GM23338 (cell line): ENCODE measurements around the gene TTC28. TPM values are rescaled to one million over a fixed set of nuclear protein-coding genes. Genes with fewer than 3 reads are reported as not detected.
A peak's percentile ranks its signal among the peaks of the same experiment; 100 is the strongest.

ENCODE experiments used
- ATAC-seq: fragments of 200-7000 bp; cut with Tn5 transposase; 3 replicates; pipeline ENCODE4 v1.9.1; 2020
- DNase-seq: peaks from one replicate; pipeline ENCODE4 v3.0.0-alpha.2; 2015; ENCODE audit warnings: low spot score
- H2AFZ ChIP-seq: fragments of 200-600 bp; sonication (generic); 2 replicates; pipeline ENCODE4 v1.8.0; 2016; ENCODE audit warnings: antibody characterized with exemption, mild to moderate bottlenecking, moderate library complexity
- H3F3A ChIP-seq: fragments of 200-600 bp; sonication (generic); replicated peaks from 2 replicates; pipeline ENCODE4 v1.8.0; 2017; ENCODE audit warnings: antibody characterized with exemption, mixed run types, low read depth
- H3K27ac ChIP-seq: fragments of 200-600 bp; sonication (generic); 2 replicates; pipeline ENCODE4 v1.6.1; 2016; ENCODE audit warnings: low read depth
- H3K27me3 ChIP-seq: fragments of 200-600 bp; sonication (generic); 2 replicates; pipeline ENCODE4 v1.8.0; 2016; ENCODE audit warnings: mild to moderate bottlenecking, mixed run types, moderate library complexity; ENCODE audit not compliant: insufficient read depth
- H3K36me3 ChIP-seq: fragments of 200-600 bp; sonication (generic); 2 replicates; pipeline ENCODE4 v1.8.0; 2016; ENCODE audit warnings: mild to moderate bottlenecking; ENCODE audit not compliant: insufficient read depth
- H3K4me1 ChIP-seq: fragments of 200-600 bp; sonication (generic); 2 replicates; pipeline ENCODE4 v1.8.0; 2016; ENCODE audit warnings: mild to moderate bottlenecking, moderate library complexity; ENCODE audit not compliant: insufficient read depth
- H3K4me2 ChIP-seq: fragments of 200-600 bp; sonication (generic); 2 replicates; pipeline ENCODE4 v1.7.1; 2017; ENCODE audit warnings: mixed run types
- H3K4me3 ChIP-seq: fragments of 200-600 bp; sonication (generic); 2 replicates; pipeline ENCODE4 v1.6.1; 2016; ENCODE audit warnings: mixed run types
- H3K79me2 ChIP-seq: fragments of 200-600 bp; sonication (generic); replicated peaks from 2 replicates; pipeline ENCODE4 v1.8.0; 2017; ENCODE audit warnings: mild to moderate bottlenecking; ENCODE audit not compliant: insufficient read depth
- H3K9me2 ChIP-seq: fragments of 200-600 bp; sonication (generic); 2 replicates; pipeline ENCODE4 v1.8.0; 2017; ENCODE audit not compliant: insufficient read depth
- H4K20me1 ChIP-seq: fragments of 200-600 bp; sonication (generic); replicated peaks from 2 replicates; pipeline ENCODE4 v1.8.0; 2017; ENCODE audit warnings: mild to moderate bottlenecking; ENCODE audit not compliant: insufficient read depth
- H3K27ac Mint-ChIP-seq: 2 replicates; pipeline ENCODE4 v1.8.0; 2020; ENCODE audit warnings: inconsistent platforms, mild to moderate bottlenecking, moderate library complexity, mixed read lengths
- H3K27me3 Mint-ChIP-seq: 3 replicates; pipeline ENCODE4 v1.8.0; 2022; ENCODE audit warnings: low read depth, mild to moderate bottlenecking, moderate library complexity, mixed read lengths, inconsistent platforms; ENCODE audit not compliant: insufficient read depth, poor library complexity
- H3K36me3 Mint-ChIP-seq: 3 replicates; pipeline ENCODE4 v1.8.0; 2021; ENCODE audit warnings: low read depth, mild to moderate bottlenecking, inconsistent platforms, moderate library complexity, mixed read lengths
- H3K4me1 Mint-ChIP-seq: 3 replicates; pipeline ENCODE4 v1.8.0; 2020; ENCODE audit warnings: mild to moderate bottlenecking, inconsistent platforms, mixed read lengths
- H3K4me3 Mint-ChIP-seq: 3 replicates; pipeline ENCODE4 v1.8.0; 2021; ENCODE audit warnings: moderate library complexity, mild to moderate bottlenecking, inconsistent platforms, mixed read lengths
- H3K9me3 Mint-ChIP-seq: 3 replicates; pipeline ENCODE4 v1.8.0; 2020; ENCODE audit warnings: moderate library complexity, mild to moderate bottlenecking, inconsistent platforms, mixed read lengths
- CREB1 ChIP-seq: fragments of 250-450 bp; sonication (Bioruptor Pico); IDR thresholded peaks from 2 replicates; pipeline ENCODE4 v1.5.0; 2020; ENCODE audit warnings: low read depth, mild to moderate bottlenecking, moderate library complexity
- EZH2 ChIP-seq: fragments of 200-600 bp; sonication (generic); IDR thresholded peaks from one replicate; pipeline ENCODE4 v1.8.0; 2017; ENCODE audit warnings: antibody characterized with exemption, mild to moderate bottlenecking, low read depth; ENCODE audit not compliant: unreplicated experiment
- EZH2phosphoT487 ChIP-seq: fragments of 200-600 bp; sonication (generic); IDR thresholded peaks from one replicate; pipeline ENCODE4 v1.8.1; 2018; ENCODE audit warnings: antibody characterized with exemption; ENCODE audit not compliant: unreplicated experiment
- JUNB ChIP-seq: IDR thresholded peaks from one replicate; pipeline ENCODE4 v1.6.1; 2016; ENCODE audit warnings: antibody characterized with exemption; ENCODE audit not compliant: unreplicated experiment
- NANOG ChIP-seq: IDR thresholded peaks from 2 replicates; pipeline ENCODE4 v1.6.1; 2016; ENCODE audit warnings: antibody characterized with exemption, borderline replicate concordance
- POLR2AphosphoS5 ChIP-seq: IDR thresholded peaks from 2 replicates; pipeline ENCODE4 v1.6.1; 2016; ENCODE audit warnings: antibody characterized with exemption, low read depth
- STAT1 ChIP-seq: IDR thresholded peaks from one replicate; pipeline ENCODE4 v1.6.1; 2016; ENCODE audit warnings: antibody characterized with exemption; ENCODE audit not compliant: unreplicated experiment
- ZNF114 ChIP-seq: fragments of 250-450 bp; sonication (Bioruptor Pico); IDR thresholded peaks from 2 replicates; pipeline ENCODE4 v1.5.0; 2020; ENCODE audit warnings: mild to moderate bottlenecking, moderate library complexity
- ZNF331 ChIP-seq: fragments of 250-450 bp; sonication (Bioruptor Pico); IDR thresholded peaks from 2 replicates; pipeline ENCODE4 v1.5.0; 2020; ENCODE audit warnings: low read depth, mild to moderate bottlenecking, moderate library complexity
- polyA plus RNA-seq: library from polyadenylated mRNA; unstranded; fragments of >200 nt; fragmentation: Nextera tagmentation; extraction: Ambion mirVana; gene quantifications from 2 replicates; pipeline ENCODE4 v1.2.1, GENCODE V29; 2016
- total RNA-seq: library from RNA; depleted of rRNA; stranded (reverse); fragments of >200 nt; shearing (Covaris generic); gene quantifications from 2 replicates; pipeline ENCODE4 v1.2.3, GENCODE V29; 2014
- TF ChIP-seq, protein P1 (sequence below): IDR thresholded peaks from one replicate; pipeline ENCODE4 v1.6.1; 2018; ENCODE audit warnings: antibody characterized with exemption; ENCODE audit not compliant: unreplicated experiment
- TF ChIP-seq, protein P2 (sequence below): IDR thresholded peaks from 2 replicates; pipeline ENCODE4 v1.6.1; 2016; ENCODE audit warnings: antibody characterized with exemption
- TF ChIP-seq, protein P3 (sequence below), 2 experiments: fragments of 200-600 bp in 1 of 2; sonication (generic) in 1 of 2; conservative IDR thresholded peaks; 2 replicates each; pipeline versions ENCODE4 v1.5.1 to v1.6.1; 2016 to 2017; ENCODE audit warnings: antibody characterized with exemption in 2 of 2, low read depth in 2 of 2, mild to moderate bottlenecking in 2 of 2, moderate library complexity in 1 of 2

Gene TTC28
- total and polyA plus RNA-seq, 2 experiments from 2014 or later = 4.5 to 16.1 TPM

DNA sequence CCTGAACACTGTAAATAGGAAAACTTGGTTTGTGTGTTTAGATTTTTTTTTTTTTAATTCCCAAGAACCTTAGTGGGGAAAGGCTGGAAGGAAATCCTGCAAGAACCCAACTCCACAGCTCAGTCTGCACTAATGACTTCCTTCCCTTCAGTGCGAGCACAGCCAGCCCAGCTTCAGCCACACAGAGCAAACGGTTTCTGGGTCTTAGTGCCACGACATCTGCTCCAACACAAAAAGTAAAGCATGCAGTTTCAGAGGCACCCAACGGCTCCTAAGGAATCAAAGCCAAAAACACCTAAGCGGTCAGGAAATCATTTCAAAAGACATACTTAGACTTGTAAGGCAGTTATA is 236.1 kb downstream of the TTC28 start:
- Histone ChIP-seq H3K79me2 (no peaks in the 10 kb centered on the region), H2AFZ (peak overlapping the region; percentile 89), H3K9me2 (no peaks in the 10 kb centered on the region), H3K36me3 (no peaks in the 10 kb centered on the region), H3F3A (no peaks in the 10 kb centered on the region), H3K4me1 (peaks cover 25% of the 10 kb centered on the region), H3K27ac (no peak overlapping the region), H3K27me3 (no peaks in the 10 kb centered on the region), H3K4me2 (peak overlapping the region; percentile 91), H4K20me1 (no peaks in the 10 kb centered on the region), H3K4me3 (peak overlapping the region; percentile 71)
- H3K4me1 Mint-ChIP-seq = peaks cover 22% of the 10 kb centered on the region
- peak overlapping the region; percentile 95 for H3K27ac Mint-ChIP-seq
- H3K36me3 Mint-ChIP-seq = no peaks in the 10 kb centered on the region
- peak; percentile 80 for ATAC-seq
- peak overlapping the region; percentile 91 for H3K4me3 Mint-ChIP-seq
- H3K9me3 Mint-ChIP-seq = no peaks in the 10 kb centered on the region
- peak; percentile 86 for DNase-seq
- no peaks in the 10 kb centered on the region for H3K27me3 Mint-ChIP-seq
- TF ChIP-seq POLR2AphosphoS5 (peak; percentile 88), CREB1 (CRISPR knock-in tag) (no peak), EZH2phosphoT487 (no peak)

DNA sequence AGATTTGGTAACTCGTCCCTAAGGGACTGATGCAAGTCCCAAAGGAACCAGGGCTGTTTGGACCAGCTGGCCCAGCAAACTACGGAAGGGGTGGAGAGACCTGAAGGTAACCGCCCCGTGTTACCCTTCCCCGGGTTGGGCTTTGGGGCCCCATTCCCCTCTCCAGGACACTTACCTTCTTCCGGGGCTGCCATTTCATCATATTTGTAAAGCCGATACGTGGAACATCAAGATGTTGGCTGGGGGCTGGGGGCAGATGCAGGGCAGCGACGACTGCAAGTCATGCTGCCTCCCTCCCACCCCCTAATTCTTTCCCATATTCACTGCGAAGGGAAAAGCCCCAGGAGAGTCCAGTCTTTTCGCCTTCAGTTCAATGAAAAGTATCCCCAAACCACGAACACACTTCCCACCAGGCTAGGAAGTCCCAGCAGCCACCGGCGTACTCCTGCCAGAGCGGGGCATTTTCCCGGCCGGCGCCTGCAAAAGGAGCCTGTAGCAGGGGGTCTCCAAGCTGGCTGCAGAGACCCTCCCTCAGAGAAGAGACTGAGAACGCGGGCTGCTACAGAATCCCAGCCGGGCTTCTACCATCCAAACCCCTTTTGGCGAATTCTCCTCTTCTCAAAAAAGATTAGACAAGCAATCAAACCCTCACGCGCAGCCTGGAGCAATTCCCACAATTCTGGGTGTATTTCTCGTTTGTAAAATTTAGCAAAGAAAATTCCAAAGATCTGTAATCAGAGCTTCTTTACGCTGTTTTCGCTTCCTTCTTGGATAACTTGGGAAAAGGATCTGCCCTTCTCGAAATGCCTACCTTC is 236.7 kb downstream of the TTC28 start:
- H3K4me2 ChIP-seq = peak overlapping the region; percentile 91
- peak overlapping the region; percentile 64 for H3K27ac ChIP-seq
- Mint-ChIP-seq H3K36me3 (no peaks in the 10 kb centered on the region), H3K27me3 (no peaks in the 10 kb centered on the region), H3K4me1 (peaks cover 19% of the 10 kb centered on the region), H3K9me3 (no peaks in the 10 kb centered on the region), H3K27ac (peak overlapping the region; percentile 95), H3K4me3 (peak overlapping the region; percentile 91)
- no peaks in the 10 kb centered on the region for H4K20me1 ChIP-seq
- H3K4me1 ChIP-seq = peaks cover 20% of the 10 kb centered on the region
- ATAC-seq = peak; percentile 63
- peak; percentile 74 for DNase-seq
- H3K4me3 ChIP-seq = peak overlapping the region; percentile 71
- no peaks in the 10 kb centered on the region for H3K79me2 ChIP-seq
- H3K27me3 ChIP-seq = no peaks in the 10 kb centered on the region
- H3K36me3 ChIP-seq = no peaks in the 10 kb centered on the region
- H3K9me2 ChIP-seq = no peaks in the 10 kb centered on the region
- H2AFZ ChIP-seq = peak overlapping the region; percentile 89
- no peaks in the 10 kb centered on the region for H3F3A ChIP-seq
- TF ChIP-seq EZH2phosphoT487 = no peak
- TF ChIP-seq CREB1 (CRISPR knock-in tag) = no peak
- TF ChIP-seq POLR2AphosphoS5 = no peak
- TF ChIP-seq JUNB = no peak
- no peak for TF ChIP-seq STAT1
- TF ChIP-seq, protein P1, sequence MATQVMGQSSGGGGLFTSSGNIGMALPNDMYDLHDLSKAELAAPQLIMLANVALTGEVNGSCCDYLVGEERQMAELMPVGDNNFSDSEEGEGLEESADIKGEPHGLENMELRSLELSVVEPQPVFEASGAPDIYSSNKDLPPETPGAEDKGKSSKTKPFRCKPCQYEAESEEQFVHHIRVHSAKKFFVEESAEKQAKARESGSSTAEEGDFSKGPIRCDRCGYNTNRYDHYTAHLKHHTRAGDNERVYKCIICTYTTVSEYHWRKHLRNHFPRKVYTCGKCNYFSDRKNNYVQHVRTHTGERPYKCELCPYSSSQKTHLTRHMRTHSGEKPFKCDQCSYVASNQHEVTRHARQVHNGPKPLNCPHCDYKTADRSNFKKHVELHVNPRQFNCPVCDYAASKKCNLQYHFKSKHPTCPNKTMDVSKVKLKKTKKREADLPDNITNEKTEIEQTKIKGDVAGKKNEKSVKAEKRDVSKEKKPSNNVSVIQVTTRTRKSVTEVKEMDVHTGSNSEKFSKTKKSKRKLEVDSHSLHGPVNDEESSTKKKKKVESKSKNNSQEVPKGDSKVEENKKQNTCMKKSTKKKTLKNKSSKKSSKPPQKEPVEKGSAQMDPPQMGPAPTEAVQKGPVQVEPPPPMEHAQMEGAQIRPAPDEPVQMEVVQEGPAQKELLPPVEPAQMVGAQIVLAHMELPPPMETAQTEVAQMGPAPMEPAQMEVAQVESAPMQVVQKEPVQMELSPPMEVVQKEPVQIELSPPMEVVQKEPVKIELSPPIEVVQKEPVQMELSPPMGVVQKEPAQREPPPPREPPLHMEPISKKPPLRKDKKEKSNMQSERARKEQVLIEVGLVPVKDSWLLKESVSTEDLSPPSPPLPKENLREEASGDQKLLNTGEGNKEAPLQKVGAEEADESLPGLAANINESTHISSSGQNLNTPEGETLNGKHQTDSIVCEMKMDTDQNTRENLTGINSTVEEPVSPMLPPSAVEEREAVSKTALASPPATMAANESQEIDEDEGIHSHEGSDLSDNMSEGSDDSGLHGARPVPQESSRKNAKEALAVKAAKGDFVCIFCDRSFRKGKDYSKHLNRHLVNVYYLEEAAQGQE = no peak
- TF ChIP-seq, protein P2, sequence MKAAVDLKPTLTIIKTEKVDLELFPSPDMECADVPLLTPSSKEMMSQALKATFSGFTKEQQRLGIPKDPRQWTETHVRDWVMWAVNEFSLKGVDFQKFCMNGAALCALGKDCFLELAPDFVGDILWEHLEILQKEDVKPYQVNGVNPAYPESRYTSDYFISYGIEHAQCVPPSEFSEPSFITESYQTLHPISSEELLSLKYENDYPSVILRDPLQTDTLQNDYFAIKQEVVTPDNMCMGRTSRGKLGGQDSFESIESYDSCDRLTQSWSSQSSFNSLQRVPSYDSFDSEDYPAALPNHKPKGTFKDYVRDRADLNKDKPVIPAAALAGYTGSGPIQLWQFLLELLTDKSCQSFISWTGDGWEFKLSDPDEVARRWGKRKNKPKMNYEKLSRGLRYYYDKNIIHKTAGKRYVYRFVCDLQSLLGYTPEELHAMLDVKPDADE = no peak
- TF ChIP-seq EZH2 = no peak
- TF ChIP-seq ZNF114 (CRISPR knock-in tag) = no peak
- no peak for TF ChIP-seq ZNF331
- TF ChIP-seq, protein P3, sequence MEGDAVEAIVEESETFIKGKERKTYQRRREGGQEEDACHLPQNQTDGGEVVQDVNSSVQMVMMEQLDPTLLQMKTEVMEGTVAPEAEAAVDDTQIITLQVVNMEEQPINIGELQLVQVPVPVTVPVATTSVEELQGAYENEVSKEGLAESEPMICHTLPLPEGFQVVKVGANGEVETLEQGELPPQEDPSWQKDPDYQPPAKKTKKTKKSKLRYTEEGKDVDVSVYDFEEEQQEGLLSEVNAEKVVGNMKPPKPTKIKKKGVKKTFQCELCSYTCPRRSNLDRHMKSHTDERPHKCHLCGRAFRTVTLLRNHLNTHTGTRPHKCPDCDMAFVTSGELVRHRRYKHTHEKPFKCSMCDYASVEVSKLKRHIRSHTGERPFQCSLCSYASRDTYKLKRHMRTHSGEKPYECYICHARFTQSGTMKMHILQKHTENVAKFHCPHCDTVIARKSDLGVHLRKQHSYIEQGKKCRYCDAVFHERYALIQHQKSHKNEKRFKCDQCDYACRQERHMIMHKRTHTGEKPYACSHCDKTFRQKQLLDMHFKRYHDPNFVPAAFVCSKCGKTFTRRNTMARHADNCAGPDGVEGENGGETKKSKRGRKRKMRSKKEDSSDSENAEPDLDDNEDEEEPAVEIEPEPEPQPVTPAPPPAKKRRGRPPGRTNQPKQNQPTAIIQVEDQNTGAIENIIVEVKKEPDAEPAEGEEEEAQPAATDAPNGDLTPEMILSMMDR (conservative IDR thresholded peaks at IDR 0.05; ENCODE audit: low read depth in 2 of 2) = no peak
- TF ChIP-seq NANOG = no peak
